Osteoblast (primary cell): ENCODE data around the gene CRIP2. TPM values are rescaled to one million over a fixed set of nuclear protein-coding genes. Genes with fewer than 3 reads are reported as not detected.

Source experiments
- DNase-seq: peaks from one replicate; pipeline ENCODE4 v3.0.0; 2011; ENCODE audit warnings: low spot score, mixed read lengths; ENCODE audit not compliant: insufficient read length; ENCODE audit errors: missing footprints
- H2AFZ ChIP-seq: 2 replicates; pipeline ENCODE4 v1.6.0; 2011; ENCODE audit warnings: mild to moderate bottlenecking, low read length
- H3K27ac ChIP-seq: 2 replicates; pipeline ENCODE4 v1.5.1; 2011; ENCODE audit warnings: mild to moderate bottlenecking, low read depth, low read length, moderate library complexity
- H3K27me3 ChIP-seq: 2 replicates; pipeline ENCODE4 v1.6.0; 2012; ENCODE audit warnings: mild to moderate bottlenecking, control low read depth, inconsistent platforms, low read length, moderate library complexity; ENCODE audit not compliant: insufficient read depth
- H3K36me3 ChIP-seq: 2 replicates; pipeline ENCODE4 v1.5.1; 2011; ENCODE audit warnings: mild to moderate bottlenecking, low read length, control low read depth, moderate library complexity; ENCODE audit not compliant: insufficient read depth
- H3K4me1 ChIP-seq: 2 replicates; pipeline ENCODE4 v1.5.1; 2011; ENCODE audit warnings: mild to moderate bottlenecking, low read length, control low read depth, moderate library complexity; ENCODE audit not compliant: insufficient read depth
- H3K4me2 ChIP-seq: 2 replicates; pipeline ENCODE4 v1.6.0; 2011; ENCODE audit warnings: mild to moderate bottlenecking, low read length; ENCODE audit not compliant: insufficient read depth
- H3K4me3 ChIP-seq: fragments of 200-600 bp; sonication (generic); 3 replicates; pipeline ENCODE4 v1.5.1; 2012; ENCODE audit warnings: mild to moderate bottlenecking, low read length, inconsistent platforms; ENCODE audit not compliant: insufficient read depth
- H3K79me2 ChIP-seq: 2 replicates; pipeline ENCODE4 v1.6.0; 2012; ENCODE audit warnings: mild to moderate bottlenecking, low read length, control low read depth, inconsistent platforms; ENCODE audit not compliant: insufficient read depth
- H3K9me3 ChIP-seq: 2 replicates; pipeline ENCODE4 v1.5.1; 2011; ENCODE audit warnings: low read depth, low read length, control low read depth
- H4K20me1 ChIP-seq: 2 replicates; pipeline ENCODE4 v1.6.0; 2012; ENCODE audit warnings: mild to moderate bottlenecking, low read length, control low read depth; ENCODE audit not compliant: insufficient read depth
- total RNA-seq: library from RNA; depleted of rRNA; stranded (reverse); fragments of >200 nt; gene quantifications from 2 replicates; pipeline ENCODE4 v1.2.3, GENCODE V29; 2012
- TF ChIP-seq, protein P1 (sequence below): IDR thresholded peaks from 2 replicates; pipeline ENCODE4 v1.5.1; 2011; ENCODE audit warnings: mild to moderate bottlenecking, low read depth, low read length, moderate library complexity; ENCODE audit errors: extremely low read depth

The CRIP2 gene
- total RNA-seq, 1 donor = 43.8 TPM

DNA sequence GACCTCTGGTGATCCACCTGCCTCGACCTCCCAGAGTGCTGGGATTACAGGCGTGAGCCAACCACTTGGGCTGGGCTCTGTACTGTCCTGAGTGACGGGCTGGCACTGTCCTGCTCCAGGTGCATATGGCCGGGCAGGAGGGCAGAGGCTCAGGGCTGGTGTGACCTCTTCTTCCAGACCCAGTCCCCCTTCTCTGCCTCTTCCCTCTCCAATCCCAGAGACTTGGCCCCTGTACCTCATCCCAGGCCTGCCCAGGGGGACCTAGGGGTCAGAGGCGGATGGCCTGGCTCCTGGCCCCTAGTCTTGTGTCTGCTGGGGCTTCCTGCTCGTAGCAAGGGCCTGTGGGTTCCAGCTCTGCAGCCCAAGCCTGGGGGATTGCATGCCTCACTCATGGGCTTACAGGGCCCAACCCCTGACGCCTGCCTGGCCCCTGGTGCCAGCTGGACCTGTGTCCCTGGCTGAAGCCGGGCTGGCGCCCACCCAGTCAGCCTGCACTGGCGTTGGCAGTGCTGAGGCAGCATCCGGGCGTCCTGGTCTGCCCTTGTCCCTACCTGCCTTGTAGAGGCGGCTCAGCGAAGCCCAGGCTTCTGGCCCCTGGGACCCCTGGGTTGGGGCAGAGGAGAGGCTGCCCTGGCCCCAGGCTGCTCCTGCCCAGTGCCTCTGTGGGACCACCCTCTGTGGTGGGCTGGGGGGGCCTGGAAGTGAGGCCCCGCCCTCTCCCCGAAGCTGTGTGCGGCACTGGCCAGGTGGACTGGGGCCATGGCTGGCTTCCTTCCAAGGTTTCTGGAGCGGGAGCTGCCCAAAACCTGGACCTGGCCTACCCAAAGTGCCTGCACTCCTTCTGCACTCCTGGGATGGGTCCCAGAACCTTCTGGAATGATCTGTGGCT is 20.7 kb downstream of the CRIP2 start:
- no peaks in the 10 kb centered on the region for H3K79me2 ChIP-seq
- no peak overlapping the region for H3K27ac ChIP-seq
- no peak overlapping the region for H2AFZ ChIP-seq
- H3K9me3 ChIP-seq = no peaks in the 10 kb centered on the region
- DNase-seq = peak; percentile 81
- no peak overlapping the region for H3K4me2 ChIP-seq
- peaks cover under 1% of the 10 kb centered on the region for H3K4me1 ChIP-seq
- H3K27me3 ChIP-seq = no peaks in the 10 kb centered on the region
- TF ChIP-seq, protein P1, sequence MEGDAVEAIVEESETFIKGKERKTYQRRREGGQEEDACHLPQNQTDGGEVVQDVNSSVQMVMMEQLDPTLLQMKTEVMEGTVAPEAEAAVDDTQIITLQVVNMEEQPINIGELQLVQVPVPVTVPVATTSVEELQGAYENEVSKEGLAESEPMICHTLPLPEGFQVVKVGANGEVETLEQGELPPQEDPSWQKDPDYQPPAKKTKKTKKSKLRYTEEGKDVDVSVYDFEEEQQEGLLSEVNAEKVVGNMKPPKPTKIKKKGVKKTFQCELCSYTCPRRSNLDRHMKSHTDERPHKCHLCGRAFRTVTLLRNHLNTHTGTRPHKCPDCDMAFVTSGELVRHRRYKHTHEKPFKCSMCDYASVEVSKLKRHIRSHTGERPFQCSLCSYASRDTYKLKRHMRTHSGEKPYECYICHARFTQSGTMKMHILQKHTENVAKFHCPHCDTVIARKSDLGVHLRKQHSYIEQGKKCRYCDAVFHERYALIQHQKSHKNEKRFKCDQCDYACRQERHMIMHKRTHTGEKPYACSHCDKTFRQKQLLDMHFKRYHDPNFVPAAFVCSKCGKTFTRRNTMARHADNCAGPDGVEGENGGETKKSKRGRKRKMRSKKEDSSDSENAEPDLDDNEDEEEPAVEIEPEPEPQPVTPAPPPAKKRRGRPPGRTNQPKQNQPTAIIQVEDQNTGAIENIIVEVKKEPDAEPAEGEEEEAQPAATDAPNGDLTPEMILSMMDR = no peak
- H3K36me3 ChIP-seq = no peaks in the 10 kb centered on the region
- H3K4me3 ChIP-seq = no peak overlapping the region
- peaks cover 2% of the 10 kb centered on the region for H4K20me1 ChIP-seq

DNA sequence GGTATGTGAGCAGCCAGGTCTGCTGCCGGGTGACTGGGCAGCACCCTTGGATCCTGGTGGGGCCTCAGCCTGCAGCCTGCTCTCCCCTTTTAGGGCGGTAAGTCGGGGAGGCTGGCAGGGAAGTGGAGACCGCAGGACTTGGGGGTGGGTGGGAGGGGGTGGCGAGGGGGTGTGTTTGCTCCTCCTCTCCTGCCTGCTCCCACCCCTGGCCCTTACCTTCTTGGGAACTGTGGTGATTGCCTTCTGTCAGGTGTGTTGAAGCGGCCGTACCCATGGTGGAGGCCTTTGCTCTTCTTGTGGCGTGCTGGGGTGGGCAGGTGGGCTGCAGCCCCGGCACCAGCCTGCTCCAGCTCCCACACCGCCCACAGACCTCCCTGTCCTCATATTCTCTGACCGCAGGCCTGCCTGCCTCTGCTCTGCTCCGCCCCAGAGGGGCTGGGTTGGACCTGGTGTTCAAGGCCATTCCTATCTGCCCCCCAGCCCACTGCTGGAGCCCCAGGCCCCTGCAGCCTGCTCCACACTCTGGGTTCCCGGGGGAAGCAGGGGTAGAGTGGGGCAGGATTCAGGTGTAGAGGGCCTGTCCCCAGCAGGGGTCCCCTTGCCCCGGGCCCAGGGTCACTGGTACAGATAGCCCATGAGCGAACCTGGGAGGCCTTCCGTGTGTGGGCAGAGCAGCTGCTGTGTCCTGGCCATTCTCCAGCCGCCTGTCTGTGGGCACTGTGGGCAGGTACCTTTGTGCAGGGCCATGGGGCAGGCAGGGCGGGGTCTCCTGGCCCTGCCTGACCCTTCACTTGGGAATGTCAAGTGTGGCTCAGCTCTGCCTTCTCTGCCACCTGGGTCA is 21.6 kb downstream of the CRIP2 start:
- no peaks in the 10 kb centered on the region for H3K9me3 ChIP-seq
- H3K36me3 ChIP-seq = no peaks in the 10 kb centered on the region
- DNase-seq = peak; percentile 81
- no peaks in the 10 kb centered on the region for H3K79me2 ChIP-seq
- no peaks in the 10 kb centered on the region for H3K4me1 ChIP-seq
- no peaks in the 10 kb centered on the region for H3K27me3 ChIP-seq
- no peak overlapping the region for H2AFZ ChIP-seq
- peaks cover 2% of the 10 kb centered on the region for H4K20me1 ChIP-seq
- TF ChIP-seq, protein P1 = no peak
- no peak overlapping the region for H3K27ac ChIP-seq
- no peak overlapping the region for H3K4me3 ChIP-seq
- H3K4me2 ChIP-seq = no peak overlapping the region

DNA sequence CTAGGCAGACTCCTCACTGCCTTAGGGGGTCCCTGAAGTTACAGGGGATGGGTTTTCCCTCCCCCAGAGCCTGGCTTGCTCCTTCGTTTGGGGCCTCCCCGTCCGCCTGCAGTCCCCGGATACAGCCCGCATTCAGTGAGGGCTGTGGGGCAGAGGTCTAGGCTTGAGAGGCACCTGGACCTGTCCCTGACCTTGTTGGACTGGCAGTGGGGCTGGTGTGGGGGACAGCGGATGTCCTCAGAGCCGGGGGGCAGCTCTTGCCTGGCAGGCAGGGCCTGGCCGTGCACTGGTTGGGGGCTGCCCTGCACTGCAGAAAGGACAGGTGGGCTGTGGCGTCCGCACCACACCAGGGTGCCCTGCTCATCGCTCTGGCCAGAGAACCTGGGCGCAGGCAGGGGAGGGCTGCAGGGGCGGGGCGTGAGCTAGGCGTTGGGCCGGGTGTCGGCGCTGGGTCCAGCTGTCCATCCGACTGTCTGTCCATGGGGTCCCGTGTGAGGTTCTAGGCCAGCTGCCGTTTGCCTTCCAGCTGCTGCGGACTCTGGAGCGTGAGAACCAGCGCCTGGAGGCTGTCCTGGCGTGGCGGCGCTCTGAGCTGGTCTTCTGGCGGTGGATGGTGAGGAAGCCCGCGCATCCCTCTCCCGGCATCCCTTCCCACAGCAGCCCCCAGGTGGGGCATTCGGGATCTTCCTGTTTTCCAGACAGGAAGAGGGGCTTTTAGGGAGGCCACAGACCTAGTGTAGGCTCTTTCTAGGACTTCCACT is 22.4 kb downstream of the CRIP2 start:
- Histone ChIP-seq H3K27ac (no peak overlapping the region), H2AFZ (no peak overlapping the region), H3K36me3 (no peaks in the 10 kb centered on the region), H3K9me3 (no peaks in the 10 kb centered on the region), H3K79me2 (no peaks in the 10 kb centered on the region), H3K4me1 (no peaks in the 10 kb centered on the region), H3K4me2 (no peak overlapping the region), H3K4me3 (no peak overlapping the region), H3K27me3 (no peaks in the 10 kb centered on the region), H4K20me1 (peaks cover 2% of the 10 kb centered on the region)
- TF ChIP-seq, protein P1 = no peak
- peak; percentile 85 for DNase-seq
